Mesenchymal stem cell (in vitro differentiated cells and primary cell): ENCODE data around the gene IKZF5.

Experiments
- DNase-seq: peaks from one replicate; pipeline ENCODE4 v3.0.0-alpha.2; 2013
- H2AFZ ChIP-seq: one replicate; pipeline ENCODE4 v1.6.1; 2013; ENCODE audit warnings: low read depth, mild to moderate bottlenecking, control low read depth, inconsistent platforms, low read length, moderate library complexity
- H2AK5ac ChIP-seq: 2 replicates; pipeline ENCODE4 v1.6.1; 2013; ENCODE audit warnings: low read length, moderate library complexity, mild to moderate bottlenecking, inconsistent platforms; ENCODE audit not compliant: severe bottlenecking
- H2BK120ac ChIP-seq: one replicate; pipeline ENCODE4 v1.6.1; 2013; ENCODE audit warnings: low read depth, mild to moderate bottlenecking, inconsistent platforms, low read length, moderate library complexity
- H2BK12ac ChIP-seq, 2 experiments: one replicate each; pipeline ENCODE4 v1.6.1; 2013; ENCODE audit warnings: inconsistent platforms in 2 of 2, low read length in 2 of 2, mild to moderate bottlenecking in 2 of 2, moderate library complexity in 2 of 2, control low read depth in 1 of 2
- H2BK15ac ChIP-seq: one replicate; pipeline ENCODE4 v1.6.1; 2013; ENCODE audit warnings: mild to moderate bottlenecking, low read depth, inconsistent platforms; ENCODE audit not compliant: poor library complexity, severe bottlenecking
- H2BK5ac ChIP-seq: 2 replicates; pipeline ENCODE4 v1.6.1; 2013; ENCODE audit warnings: low read depth, mild to moderate bottlenecking, low read length, control low read depth, inconsistent platforms; ENCODE audit not compliant: poor library complexity, severe bottlenecking
- H3K14ac ChIP-seq, 2 experiments: one replicate each; pipeline ENCODE4 v1.6.1; 2013; ENCODE audit warnings: inconsistent platforms in 2 of 2, low read length in 2 of 2, control low read depth in 1 of 2, mild to moderate bottlenecking in 1 of 2, moderate library complexity in 1 of 2
- H3K18ac ChIP-seq, 2 experiments: one replicate each; pipeline ENCODE4 v1.6.1; 2013; ENCODE audit warnings: inconsistent platforms in 2 of 2, low read length in 2 of 2, control low read depth in 1 of 2, low read depth in 1 of 2, mild to moderate bottlenecking in 1 of 2
- H3K23ac ChIP-seq, 2 experiments: one replicate each; pipeline ENCODE4 v1.6.1; 2013; ENCODE audit warnings: inconsistent platforms in 2 of 2, low read length in 2 of 2, mild to moderate bottlenecking in 2 of 2, moderate library complexity in 2 of 2, control low read depth in 1 of 2
- H3K27ac ChIP-seq: 2 replicates; pipeline ENCODE4 v1.5.1; 2013; ENCODE audit warnings: mild to moderate bottlenecking, moderate library complexity, low read length, control low read depth, inconsistent platforms; ENCODE audit not compliant: poor library complexity, severe bottlenecking
- H3K27me3 ChIP-seq, 2 experiments: 2 replicates each; pipeline versions ENCODE4 v1.6.1 to v1.7.0; 2013; ENCODE audit warnings: low read length in 2 of 2, mild to moderate bottlenecking in 2 of 2, moderate library complexity in 2 of 2, control low read depth in 1 of 2, inconsistent platforms in 1 of 2; ENCODE audit not compliant: control insufficient read depth in 1 of 2, insufficient read depth in 1 of 2
- H3K36me3 ChIP-seq, 2 experiments: 2 replicates each; pipeline versions ENCODE4 v1.6.1 to v1.7.0; 2013; ENCODE audit warnings: low read length in 2 of 2, control low read depth in 1 of 2, inconsistent platforms in 1 of 2, low read depth in 1 of 2, mild to moderate bottlenecking in 1 of 2; ENCODE audit not compliant: insufficient read depth in 2 of 2, control insufficient read depth in 1 of 2
- H3K4ac ChIP-seq, 2 experiments: one replicate each; pipeline ENCODE4 v1.6.1; 2013; ENCODE audit warnings: inconsistent platforms in 2 of 2, low read length in 2 of 2, mild to moderate bottlenecking in 2 of 2, moderate library complexity in 2 of 2, control low read depth in 1 of 2, low read depth in 1 of 2
- H3K4me1 ChIP-seq: 2 replicates; pipeline ENCODE4 v1.6.1; 2013; ENCODE audit warnings: low read depth, low read length, control low read depth; ENCODE audit not compliant: control insufficient read depth, insufficient read depth
- H3K4me2 ChIP-seq: 2 replicates; pipeline ENCODE4 v1.6.1; 2013; ENCODE audit warnings: low read length, mild to moderate bottlenecking, inconsistent platforms; ENCODE audit not compliant: poor library complexity, severe bottlenecking
- H3K4me3 ChIP-seq, 2 experiments: 2 replicates each; pipeline versions ENCODE4 v1.5.1 to v1.7.0; 2013; ENCODE audit warnings: low read length in 2 of 2, mild to moderate bottlenecking in 2 of 2, control low read depth in 1 of 2, low read depth in 1 of 2; ENCODE audit not compliant: insufficient read depth in 1 of 2
- H3K79me1 ChIP-seq: replicated peaks from 2 replicates; pipeline ENCODE4 v1.6.1; 2013; ENCODE audit warnings: mild to moderate bottlenecking, control low read depth, low read length, inconsistent platforms; ENCODE audit not compliant: poor library complexity, severe bottlenecking
- H3K9ac ChIP-seq: 2 replicates; pipeline ENCODE4 v1.7.0; 2013; ENCODE audit warnings: mild to moderate bottlenecking, low read length, moderate library complexity
- H3K9me3 ChIP-seq: 2 replicates; pipeline ENCODE4 v1.7.0; 2013; ENCODE audit warnings: mild to moderate bottlenecking, low read length; ENCODE audit not compliant: control insufficient read depth
- H4K8ac ChIP-seq: one replicate; pipeline ENCODE4 v1.6.1; 2013; ENCODE audit warnings: inconsistent platforms, mild to moderate bottlenecking, low read length, moderate library complexity
- H4K91ac ChIP-seq: one replicate; pipeline ENCODE4 v1.6.1; 2013; ENCODE audit warnings: mild to moderate bottlenecking, low read length, inconsistent platforms
- WGBS: methylation state at CpG from one replicate; pipeline ENCODE4 v1.1.7; 2013; ENCODE audit warnings: mixed read lengths; 5-methylcytosine and 5-hydroxymethylcytosine counted together

Gene IKZF5

DNA sequence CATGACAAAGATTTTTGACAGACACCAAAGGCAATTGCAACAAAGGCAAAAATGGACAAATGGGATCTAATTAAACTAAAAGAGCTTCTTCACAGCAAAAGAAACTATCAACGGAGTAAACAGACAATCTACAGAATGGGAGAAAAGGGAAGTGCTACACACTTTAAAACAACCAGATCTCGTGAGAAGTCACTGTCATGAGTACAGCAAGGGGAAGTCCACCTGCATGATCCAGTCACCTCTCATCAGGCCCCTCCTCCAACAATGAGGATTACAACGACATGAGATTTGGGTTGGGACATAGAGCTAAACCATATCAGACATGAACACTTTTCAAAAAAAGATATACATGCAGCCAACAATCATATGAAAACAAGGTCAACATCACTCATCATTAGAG lies 39.9 kb downstream of the IKZF5 start:
- Histone ChIP-seq H3K36me3 (no peaks in the 10 kb centered on the region), H3K4me1 (no peaks in the 10 kb centered on the region), H3K9me3 (peaks cover 28% of the 10 kb centered on the region), H3K4me3 (no peak overlapping the region), H3K9ac (no peak overlapping the region), H2AK5ac (no peak overlapping the region), H3K4ac (no peak overlapping the region), H4K8ac (no peak overlapping the region), H3K18ac (no peak overlapping the region), H2BK5ac (no peak overlapping the region), H3K79me1 (no peaks in the 10 kb centered on the region), H2BK12ac (no peak overlapping the region), H2BK120ac (no peak overlapping the region), H3K23ac (no peak overlapping the region), H2BK15ac (no peak overlapping the region), H3K4me2 (no peak overlapping the region), H3K14ac (no peak overlapping the region), H3K27me3 (peaks cover 0 to 5% of the 10 kb centered on the region in 2 experiments), H4K91ac (no peak overlapping the region), H3K27ac (no peak overlapping the region), H2AFZ (no peak overlapping the region)
- 75% methylated on average over 3 of the region's 3 CpGs for WGBS
- DNase-seq, result no peak

DNA sequence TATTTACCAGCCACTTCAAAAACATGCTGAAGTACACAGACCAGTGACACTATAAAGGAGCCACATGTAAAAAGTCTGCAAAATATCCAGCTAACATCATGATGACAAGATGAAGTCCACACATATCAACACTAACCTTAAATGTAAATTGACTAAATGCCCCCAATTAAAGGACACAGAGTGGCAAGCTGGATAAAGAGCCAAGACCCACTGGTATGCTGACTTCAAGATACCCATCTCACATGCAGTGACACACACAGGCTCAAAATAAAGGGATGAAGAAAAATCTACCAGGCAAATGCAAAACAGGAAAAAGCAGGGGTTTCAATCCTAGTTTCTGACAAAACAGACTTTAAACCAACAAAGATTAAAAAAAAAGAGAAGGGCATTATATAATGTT lies 41.7 kb downstream of the IKZF5 start:
- Histone ChIP-seq H2BK12ac (no peak overlapping the region), H2AFZ (no peak overlapping the region), H3K18ac (no peak overlapping the region), H3K14ac (no peak overlapping the region), H3K79me1 (no peaks in the 10 kb centered on the region), H3K36me3 (no peaks in the 10 kb centered on the region), H3K23ac (no peak overlapping the region), H3K4ac (no peak overlapping the region), H4K91ac (no peak overlapping the region), H3K4me3 (no peak overlapping the region), H2AK5ac (no peak overlapping the region), H3K4me2 (no peak overlapping the region), H3K27me3 (peaks cover 0 to 5% of the 10 kb centered on the region in 2 experiments), H2BK120ac (no peak overlapping the region), H3K4me1 (no peaks in the 10 kb centered on the region), H3K9ac (no peak overlapping the region), H4K8ac (no peak overlapping the region), H3K27ac (no peak overlapping the region), H2BK15ac (no peak overlapping the region), H3K9me3 (peaks cover 28% of the 10 kb centered on the region), H2BK5ac (no peak overlapping the region)
- no peak for DNase-seq

DNA sequence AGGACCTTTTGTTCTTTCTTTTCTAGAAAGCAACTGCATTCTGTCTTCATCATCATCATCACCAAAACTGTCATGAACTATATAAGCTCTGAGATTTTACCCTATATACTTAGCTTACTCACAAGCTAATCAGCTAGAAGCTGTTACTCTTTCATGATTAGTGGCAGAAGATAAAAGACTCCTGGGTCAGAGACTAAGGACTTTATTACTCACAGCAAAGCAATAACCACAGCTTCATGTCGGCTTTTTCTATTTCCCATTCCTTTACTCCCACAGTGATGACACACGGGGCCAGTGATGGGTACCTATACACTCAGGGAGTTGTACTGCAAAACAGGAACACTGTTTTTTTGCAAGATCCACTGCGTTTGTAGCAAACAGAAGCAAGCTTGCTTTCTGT lies 46.2 kb downstream of the IKZF5 start:
- no peaks in the 10 kb centered on the region for H3K79me1 ChIP-seq
- peak overlapping the region; percentile 14 for H2AFZ ChIP-seq
- H3K23ac ChIP-seq, result no peak overlapping the region

DNA sequence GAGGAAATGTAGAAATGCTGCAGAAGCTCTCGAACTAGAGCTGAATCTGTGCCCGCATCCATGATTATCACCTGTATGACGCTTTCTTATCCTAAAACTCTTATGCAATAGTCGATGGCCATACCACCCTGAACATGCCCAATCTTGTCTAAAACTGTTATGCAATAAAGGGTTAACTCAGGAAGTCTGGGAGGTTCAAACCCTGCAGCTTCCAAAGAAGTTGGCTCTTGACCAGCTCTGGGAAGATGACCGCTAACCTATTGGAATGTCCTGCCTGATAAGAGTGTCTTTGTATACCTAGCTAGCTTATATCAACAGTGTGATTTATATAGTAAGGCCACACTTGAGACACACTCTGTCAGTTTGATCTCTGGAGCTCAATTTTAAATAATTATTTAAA lies 51.1 kb downstream of the IKZF5 start:
- no peaks in the 10 kb centered on the region for H3K27me3 ChIP-seq
- WGBS, result 74% methylated on average over 4 of the region's 5 CpGs
- H2BK15ac ChIP-seq, result no peak overlapping the region
- H3K18ac ChIP-seq, result no peak overlapping the region
- no peak overlapping the region for H3K14ac ChIP-seq
- no peaks in the 10 kb centered on the region for H3K9me3 ChIP-seq
- no peak overlapping the region for H3K4ac ChIP-seq
- H3K36me3 ChIP-seq, result no peaks in the 10 kb centered on the region
- H2AK5ac ChIP-seq, result no peak overlapping the region
- H3K9ac ChIP-seq, result no peak overlapping the region
- no peak overlapping the region for H3K27ac ChIP-seq
- H2BK5ac ChIP-seq, result no peak overlapping the region
- no peak overlapping the region for H4K8ac ChIP-seq
- no peak overlapping the region for H4K91ac ChIP-seq
- DNase-seq, result no peak
- no peak overlapping the region for H3K4me2 ChIP-seq
- H2BK12ac ChIP-seq, result no peak overlapping the region
- no peak overlapping the region for H2BK120ac ChIP-seq
- no peak overlapping the region for H3K4me3 ChIP-seq
- H2AFZ ChIP-seq, result no peak overlapping the region
- H3K23ac ChIP-seq, result no peak overlapping the region
- peaks cover 6% of the 10 kb centered on the region for H3K4me1 ChIP-seq
- H3K79me1 ChIP-seq, result peaks cover 6% of the 10 kb centered on the region

More for the DNA sequence above, 46.2 kb downstream of the IKZF5 start:
- Histone ChIP-seq H3K9me3 (peaks cover 22% of the 10 kb centered on the region), H2BK5ac (no peak overlapping the region), H3K9ac (no peak overlapping the region), H2BK12ac (no peak overlapping the region), H3K18ac (no peak overlapping the region), H2BK15ac (no peak overlapping the region), H2BK120ac (no peak overlapping the region), H4K8ac (no peak overlapping the region), H3K4me2 (no peak overlapping the region), H3K4ac (no peak overlapping the region), H3K27ac (no peak overlapping the region), H2AK5ac (no peak overlapping the region), H4K91ac (no peak overlapping the region), H3K27me3 (no peaks in the 10 kb centered on the region), H3K4me1 (no peaks in the 10 kb centered on the region), H3K14ac (no peak overlapping the region), H3K36me3 (no peaks in the 10 kb centered on the region), H3K4me3 (no peak overlapping the region)
- no peak for DNase-seq
- WGBS, result 61% methylated on average over 3 of the region's 3 CpGs
